Neural cell (in vitro differentiated cells): ENCODE data around the gene THTPA. TPM values are rescaled to one million over a fixed set of nuclear protein-coding genes. Genes with fewer than 3 reads are reported as not detected.
A peak's percentile ranks its signal among the peaks of the same experiment; 100 is the strongest.

Experiments
- H2AFZ ChIP-seq: fragments of 200-600, 300-800 bp; sonication (generic), shearing (Covaris generic); 2 replicates; pipeline ENCODE4 v1.6.0; 2014; ENCODE audit warnings: low read depth, mild to moderate bottlenecking, antibody characterized with exemption, low read length, moderate library complexity
- H3F3A ChIP-seq: fragments of 200-600 bp; shearing (Covaris generic); 2 replicates; pipeline ENCODE4 v1.6.1; 2016; ENCODE audit warnings: mild to moderate bottlenecking, moderate library complexity, mixed read lengths, antibody characterized with exemption, low read length; ENCODE audit not compliant: insufficient read depth, poor library complexity, severe bottlenecking
- H3K27ac ChIP-seq: fragments of 200-600, 300-800 bp; sonication (generic), shearing (Covaris generic); 2 replicates; pipeline ENCODE4 v1.5.1; 2014; ENCODE audit warnings: mild to moderate bottlenecking, low read length, moderate library complexity
- H3K27me3 ChIP-seq: fragments of 300-800, 200-600 bp; sonication (generic), shearing (Covaris generic); 2 replicates; pipeline ENCODE4 v1.6.0; 2014; ENCODE audit warnings: mild to moderate bottlenecking, low read depth, low read length, moderate library complexity; ENCODE audit not compliant: insufficient read depth
- H3K36me3 ChIP-seq: fragments of 300-800, 200-600 bp; sonication (generic), shearing (Covaris generic); 2 replicates; pipeline ENCODE4 v1.5.1; 2014; ENCODE audit warnings: mild to moderate bottlenecking, antibody characterized with exemption, low read length, moderate library complexity; ENCODE audit not compliant: insufficient read depth
- H3K4me2 ChIP-seq: fragments of 300-800, 200-600 bp; sonication (generic), shearing (Covaris generic); 2 replicates; pipeline ENCODE4 v1.6.0; 2014; ENCODE audit warnings: mild to moderate bottlenecking, low read length
- H3K4me3 ChIP-seq: fragments of 300-800, 200-600 bp; sonication (generic), shearing (Covaris generic); 2 replicates; pipeline ENCODE4 v1.5.1; 2014; ENCODE audit warnings: mild to moderate bottlenecking, low read length, moderate library complexity
- H3K79me2 ChIP-seq: fragments of 200-600 bp; shearing (Covaris generic); replicated peaks from 2 replicates; pipeline ENCODE4 v1.6.0; 2014; ENCODE audit warnings: mild to moderate bottlenecking, low read length, moderate library complexity; ENCODE audit not compliant: insufficient read depth
- H3K9ac ChIP-seq: fragments of 300-800, 200-600 bp; sonication (generic), shearing (Covaris generic); 2 replicates; pipeline ENCODE4 v1.6.1; 2016; ENCODE audit warnings: mild to moderate bottlenecking, low read length, mixed read lengths
- H3K9me2 ChIP-seq: fragments of 200-600 bp; shearing (Covaris generic); 2 replicates; pipeline ENCODE4 v1.6.1; 2016; ENCODE audit warnings: mild to moderate bottlenecking, low read length, mixed read lengths; ENCODE audit not compliant: insufficient read depth
- H3K9me3 ChIP-seq: fragments of 200-600, 300-800 bp; sonication (generic), shearing (Covaris generic); 2 replicates; pipeline ENCODE4 v1.6.1; 2016; ENCODE audit warnings: mild to moderate bottlenecking, mixed run types, low read length, moderate library complexity, mixed read lengths
- H4K20me1 ChIP-seq: fragments of 200-600 bp; shearing (Covaris generic); 2 replicates; pipeline ENCODE4 v1.6.1; 2016; ENCODE audit warnings: mild to moderate bottlenecking, mixed run types; ENCODE audit not compliant: insufficient read depth
- EZH2 ChIP-seq: fragments of 200-600, 300-800 bp; shearing (Covaris generic), sonication (generic); IDR thresholded peaks from 2 replicates; pipeline ENCODE4 v1.6.1; 2014; ENCODE audit warnings: antibody characterized with exemption, low read length, borderline replicate concordance, mild to moderate bottlenecking; ENCODE audit not compliant: insufficient read depth, poor library complexity, severe bottlenecking
- MXI1 ChIP-seq: fragments of 450-650 bp; conservative IDR thresholded peaks from 2 replicates; pipeline ENCODE4 v1.6.1; 2014; ENCODE audit warnings: antibody characterized with exemption, mild to moderate bottlenecking; ENCODE audit not compliant: poor library complexity, severe bottlenecking
- POLR2AphosphoS5 ChIP-seq: IDR thresholded peaks from 2 replicates; pipeline ENCODE4 v1.6.1; 2012
- RAD21 ChIP-seq: fragments of 450-650 bp; conservative IDR thresholded peaks from 2 replicates; pipeline ENCODE4 v1.6.1; 2014; ENCODE audit warnings: antibody characterized with exemption, mild to moderate bottlenecking, moderate library complexity
- SMC3 ChIP-seq: fragments of 450-650 bp; conservative IDR thresholded peaks from 2 replicates; pipeline ENCODE4 v1.6.1; 2014; ENCODE audit warnings: antibody characterized with exemption, mild to moderate bottlenecking, moderate library complexity; ENCODE audit not compliant: poor library complexity
- TAF1 ChIP-seq: IDR thresholded peaks from 2 replicates; pipeline ENCODE4 v1.6.1; 2012; ENCODE audit warnings: low read depth
- polyA plus RNA-seq: library from polyadenylated mRNA; depleted of rRNA; stranded (reverse); fragments of >200 nt; gene quantifications from 2 replicates; pipeline ENCODE4 v1.2.3, GENCODE V29; 2014
- TF ChIP-seq, protein P1 (sequence below): IDR thresholded peaks from 2 replicates; pipeline ENCODE4 v1.6.1; 2012; ENCODE audit warnings: borderline replicate concordance
- TF ChIP-seq, protein P2 (sequence below): fragments of 450-650 bp; IDR thresholded peaks from 2 replicates; pipeline ENCODE4 v1.5.1; 2014; ENCODE audit warnings: antibody characterized with exemption, mild to moderate bottlenecking, moderate library complexity; ENCODE audit not compliant: poor library complexity, severe bottlenecking

THTPA gene
- polyA plus RNA-seq, 1 donor from 2014 or later = 51.3 TPM

DNA sequence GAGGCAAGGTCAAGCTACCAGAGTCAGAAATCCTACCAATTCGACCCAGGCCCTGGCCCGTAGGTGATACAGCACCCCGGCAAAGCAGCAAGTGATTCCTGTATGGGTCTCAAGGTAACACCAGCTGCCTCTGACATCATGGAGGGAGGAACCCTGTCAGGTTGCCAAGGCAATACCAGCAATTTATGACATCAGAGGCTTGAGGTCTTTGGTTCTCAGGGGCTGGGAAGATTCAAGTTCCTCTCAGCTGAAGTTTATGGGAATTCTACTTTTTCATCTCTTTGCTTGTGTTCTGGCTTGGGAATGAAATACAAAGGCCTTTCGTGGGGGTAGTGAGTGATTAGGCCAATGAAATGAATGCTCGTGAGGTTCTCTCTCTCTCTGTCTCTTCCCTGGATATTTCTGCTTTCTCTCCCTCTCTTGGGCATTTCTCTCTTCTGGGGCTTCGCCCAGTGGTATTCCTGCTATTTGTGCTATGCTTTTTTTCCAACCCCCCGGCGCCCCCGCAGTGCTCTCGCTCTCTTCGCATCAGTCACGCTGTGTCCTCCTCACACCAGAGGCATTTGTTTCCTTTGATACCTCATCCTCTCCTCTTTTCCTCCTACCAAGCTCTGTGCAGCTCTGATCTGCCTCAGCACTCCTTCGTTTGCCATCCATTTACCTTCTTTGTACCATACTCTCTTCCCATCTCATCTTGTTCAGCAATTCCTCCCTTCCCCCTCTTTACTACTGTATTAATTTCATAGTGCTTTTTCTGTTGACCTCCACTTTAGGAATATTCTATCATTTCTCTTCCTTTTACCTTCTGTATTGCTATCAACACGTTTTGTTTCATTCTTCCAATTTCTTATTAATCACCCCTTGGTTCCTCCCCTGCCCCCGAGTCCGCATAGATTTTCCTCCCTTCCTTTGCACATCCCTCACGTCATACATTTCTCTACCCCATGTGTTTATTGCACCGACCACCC is 7.4 kb upstream of the THTPA start:
- Histone ChIP-seq H3K9ac (peak overlapping the region; percentile 100), H3K4me3 (peak overlapping the region; percentile 89), H3K79me2 (peaks cover 56% of the 10 kb centered on the region), H3K27me3 (no peaks in the 10 kb centered on the region), H3K4me2 (peak overlapping the region; percentile 98), H3F3A (peaks cover 4% of the 10 kb centered on the region), H4K20me1 (no peaks in the 10 kb centered on the region), H3K9me3 (no peaks in the 10 kb centered on the region), H3K36me3 (peaks cover 1% of the 10 kb centered on the region), H3K9me2 (no peaks in the 10 kb centered on the region), H3K27ac (peak overlapping the region; percentile 100), H2AFZ (no peak overlapping the region)
- TF ChIP-seq, protein P1, sequence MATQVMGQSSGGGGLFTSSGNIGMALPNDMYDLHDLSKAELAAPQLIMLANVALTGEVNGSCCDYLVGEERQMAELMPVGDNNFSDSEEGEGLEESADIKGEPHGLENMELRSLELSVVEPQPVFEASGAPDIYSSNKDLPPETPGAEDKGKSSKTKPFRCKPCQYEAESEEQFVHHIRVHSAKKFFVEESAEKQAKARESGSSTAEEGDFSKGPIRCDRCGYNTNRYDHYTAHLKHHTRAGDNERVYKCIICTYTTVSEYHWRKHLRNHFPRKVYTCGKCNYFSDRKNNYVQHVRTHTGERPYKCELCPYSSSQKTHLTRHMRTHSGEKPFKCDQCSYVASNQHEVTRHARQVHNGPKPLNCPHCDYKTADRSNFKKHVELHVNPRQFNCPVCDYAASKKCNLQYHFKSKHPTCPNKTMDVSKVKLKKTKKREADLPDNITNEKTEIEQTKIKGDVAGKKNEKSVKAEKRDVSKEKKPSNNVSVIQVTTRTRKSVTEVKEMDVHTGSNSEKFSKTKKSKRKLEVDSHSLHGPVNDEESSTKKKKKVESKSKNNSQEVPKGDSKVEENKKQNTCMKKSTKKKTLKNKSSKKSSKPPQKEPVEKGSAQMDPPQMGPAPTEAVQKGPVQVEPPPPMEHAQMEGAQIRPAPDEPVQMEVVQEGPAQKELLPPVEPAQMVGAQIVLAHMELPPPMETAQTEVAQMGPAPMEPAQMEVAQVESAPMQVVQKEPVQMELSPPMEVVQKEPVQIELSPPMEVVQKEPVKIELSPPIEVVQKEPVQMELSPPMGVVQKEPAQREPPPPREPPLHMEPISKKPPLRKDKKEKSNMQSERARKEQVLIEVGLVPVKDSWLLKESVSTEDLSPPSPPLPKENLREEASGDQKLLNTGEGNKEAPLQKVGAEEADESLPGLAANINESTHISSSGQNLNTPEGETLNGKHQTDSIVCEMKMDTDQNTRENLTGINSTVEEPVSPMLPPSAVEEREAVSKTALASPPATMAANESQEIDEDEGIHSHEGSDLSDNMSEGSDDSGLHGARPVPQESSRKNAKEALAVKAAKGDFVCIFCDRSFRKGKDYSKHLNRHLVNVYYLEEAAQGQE = no peak
- TF ChIP-seq POLR2AphosphoS5 = peak; percentile 24

DNA sequence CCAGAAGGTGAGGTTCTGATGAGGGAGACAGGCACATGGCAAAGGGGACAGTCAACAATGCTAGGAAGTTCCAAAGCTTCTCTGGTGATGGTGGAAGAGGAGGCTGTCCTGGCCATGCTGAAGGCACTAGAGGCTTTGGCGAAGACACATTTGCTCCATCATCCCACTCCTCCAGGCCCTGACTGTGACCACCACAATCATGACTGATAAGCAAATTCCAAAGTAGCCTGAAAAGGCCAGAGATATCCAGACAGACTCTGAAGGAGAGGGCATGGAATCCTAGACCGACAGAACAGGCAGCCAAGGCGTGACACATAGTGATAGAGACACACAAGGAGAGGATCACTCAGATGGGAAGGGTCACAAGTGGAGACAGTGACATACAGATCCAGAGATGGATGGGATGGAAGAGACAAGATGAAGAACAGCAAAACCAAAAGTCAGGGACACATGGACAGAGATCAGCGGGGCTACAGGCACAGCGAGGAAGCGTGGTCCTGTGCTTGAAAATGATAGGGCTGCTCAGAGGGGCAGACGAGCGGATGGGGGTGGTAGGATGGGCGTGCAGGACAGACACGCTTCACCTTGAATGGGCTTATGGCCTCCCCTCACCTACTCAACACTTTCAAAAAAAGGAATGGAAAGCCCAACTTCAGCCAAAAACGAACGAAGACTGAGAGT is 5.8 kb upstream of the THTPA start:
- H3F3A ChIP-seq = peaks cover 4% of the 10 kb centered on the region
- no peaks in the 10 kb centered on the region for H4K20me1 ChIP-seq
- H3K9me2 ChIP-seq = no peaks in the 10 kb centered on the region
- H3K9me3 ChIP-seq = no peaks in the 10 kb centered on the region
- H2AFZ ChIP-seq = peak overlapping the region; percentile 31
- peak overlapping the region; percentile 100 for H3K9ac ChIP-seq
- no peaks in the 10 kb centered on the region for H3K27me3 ChIP-seq
- H3K79me2 ChIP-seq = peaks cover 49% of the 10 kb centered on the region
- peak overlapping the region; percentile 100 for H3K27ac ChIP-seq
- TF ChIP-seq SMC3 (peak; percentile 12), MXI1 (peak; percentile 70)
- TF ChIP-seq, protein P2, sequence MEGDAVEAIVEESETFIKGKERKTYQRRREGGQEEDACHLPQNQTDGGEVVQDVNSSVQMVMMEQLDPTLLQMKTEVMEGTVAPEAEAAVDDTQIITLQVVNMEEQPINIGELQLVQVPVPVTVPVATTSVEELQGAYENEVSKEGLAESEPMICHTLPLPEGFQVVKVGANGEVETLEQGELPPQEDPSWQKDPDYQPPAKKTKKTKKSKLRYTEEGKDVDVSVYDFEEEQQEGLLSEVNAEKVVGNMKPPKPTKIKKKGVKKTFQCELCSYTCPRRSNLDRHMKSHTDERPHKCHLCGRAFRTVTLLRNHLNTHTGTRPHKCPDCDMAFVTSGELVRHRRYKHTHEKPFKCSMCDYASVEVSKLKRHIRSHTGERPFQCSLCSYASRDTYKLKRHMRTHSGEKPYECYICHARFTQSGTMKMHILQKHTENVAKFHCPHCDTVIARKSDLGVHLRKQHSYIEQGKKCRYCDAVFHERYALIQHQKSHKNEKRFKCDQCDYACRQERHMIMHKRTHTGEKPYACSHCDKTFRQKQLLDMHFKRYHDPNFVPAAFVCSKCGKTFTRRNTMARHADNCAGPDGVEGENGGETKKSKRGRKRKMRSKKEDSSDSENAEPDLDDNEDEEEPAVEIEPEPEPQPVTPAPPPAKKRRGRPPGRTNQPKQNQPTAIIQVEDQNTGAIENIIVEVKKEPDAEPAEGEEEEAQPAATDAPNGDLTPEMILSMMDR = no peak
- peak overlapping the region; percentile 89 for H3K4me3 ChIP-seq
- H3K4me2 ChIP-seq = peak overlapping the region; percentile 98
- no peaks in the 10 kb centered on the region for H3K36me3 ChIP-seq

DNA sequence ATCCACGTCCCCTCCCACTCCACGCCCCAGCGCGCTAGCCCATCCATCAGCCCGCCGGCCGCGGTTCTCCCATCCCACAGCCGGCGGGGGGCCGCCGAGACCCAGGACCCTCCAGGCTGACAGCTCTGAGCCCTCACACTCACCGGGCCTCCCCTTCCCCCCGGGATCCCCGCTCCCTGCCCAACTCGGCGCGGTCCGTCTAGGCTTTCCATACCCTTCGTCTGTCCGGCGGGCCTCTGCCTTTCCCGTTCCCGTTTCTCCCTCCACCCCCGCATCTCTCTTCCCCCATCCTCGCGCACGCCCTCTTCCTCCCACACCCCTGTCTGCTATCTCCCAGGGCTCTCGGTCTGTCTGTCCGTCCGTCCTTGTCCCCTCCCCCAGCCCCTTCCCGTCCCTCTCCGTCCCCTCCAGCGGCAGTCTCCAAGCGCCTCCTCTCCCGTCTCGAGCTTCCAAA is 5.2 kb upstream of the THTPA start:
- Histone ChIP-seq H3K27ac (peak overlapping the region; percentile 100), H3K9me3 (no peaks in the 10 kb centered on the region), H3K79me2 (peaks cover 49% of the 10 kb centered on the region), H3K4me2 (peak overlapping the region; percentile 20), H3K36me3 (no peaks in the 10 kb centered on the region), H3K9ac (peak overlapping the region; percentile 100), H3K27me3 (no peaks in the 10 kb centered on the region), H2AFZ (peak overlapping the region; percentile 31), H3K4me3 (peak overlapping the region; percentile 89), H3K9me2 (no peaks in the 10 kb centered on the region), H3F3A (peaks cover 4% of the 10 kb centered on the region), H4K20me1 (no peaks in the 10 kb centered on the region)
- TF ChIP-seq MXI1 = no peak
- TF ChIP-seq EZH2 = no peak
- TF ChIP-seq, protein P1 = peak; percentile 62
- TF ChIP-seq TAF1 = peak; percentile 41
- TF ChIP-seq RAD21 = no peak
- TF ChIP-seq, protein P2 = no peak
